Endothelial cell of hepatic sinusoid (primary cell): ENCODE measurements around the gene SUMO1.
"Not testable (repeated sequence)": the region's sequence is repeated elsewhere in the genome, so short reads cannot be mapped to it uniquely, and the experiment has no call there.

Experiments used
- in situ Hi-C: cut with HindIII; loops from 2 replicates; pipeline ENCODE4 v1.10.0; 2017; ENCODE audit warnings: low sequenced_read_pairs

The SUMO1 gene

GRCh38 chr2:202238234-202239197 lies at the start of gene SUMO1:
SUMO1 (minus strand) TSS chr2:202238597; CDS start chr2:202238451, 146 bp downstream.
- in situ Hi-C loops: no loop called here

- in situ Hi-C loops: no loop called here
These were observed 48.2 kb upstream of the SUMO1 start for GRCh38 chr2:202286595-202286994.

- in situ Hi-C loops: no loop called here
These were observed 40.5 kb upstream of the SUMO1 start for GRCh38 chr2:202278944-202279343.

- in situ Hi-C loops: no loop called here
These were observed 39.8 kb upstream of the SUMO1 start for GRCh38 chr2:202278036-202278760.

- in situ Hi-C loops: not testable (repeated sequence)
These were observed 37.8 kb upstream of the SUMO1 start for GRCh38 chr2:202276078-202276720.

- in situ Hi-C loops: no loop called here
These were observed 32.1 kb upstream of the SUMO1 start for GRCh38 chr2:202270487-202270886.

GRCh38 chr2:202269585-202269984 lies 31.2 kb upstream of the SUMO1 start:
- in situ Hi-C loops: no loop called here

GRCh38 chr2:202267495-202267894 lies 29.1 kb upstream of the SUMO1 start:
- in situ Hi-C loops: no loop called here

GRCh38 chr2:202265467-202266277 lies 27.3 kb upstream of the SUMO1 start, which contains the start of gene NOP58:
NOP58 (plus strand) TSS chr2:202265763; CDS start chr2:202265942, 179 bp downstream.
- in situ Hi-C loops: no loop called here

GRCh38 chr2:202261531-202261930 lies 23.1 kb upstream of the SUMO1 start:
- in situ Hi-C loops: no loop called here

- in situ Hi-C loops: no loop called here
These were observed 13.1 kb upstream of the SUMO1 start for GRCh38 chr2:202251494-202251893.

GRCh38 chr2:202249521-202250253 lies 11.3 kb upstream of the SUMO1 start:
- in situ Hi-C loops: no loop called here

GRCh38 chr2:202247710-202248109 lies 9.3 kb upstream of the SUMO1 start:
- in situ Hi-C loops: not testable (repeated sequence)

- in situ Hi-C loops: no loop called here
These were observed 587 bp downstream of the SUMO1 start for GRCh38 chr2:202237787-202238233.

GRCh38 chr2:202221873-202222272 lies 16.5 kb downstream of the SUMO1 start:
- in situ Hi-C loops: no loop called here

GRCh38 chr2:202215179-202215578 lies 23.2 kb downstream of the SUMO1 start:
- in situ Hi-C loops: no loop called here

- in situ Hi-C loops: no loop called here
These were observed 29.9 kb downstream of the SUMO1 start for GRCh38 chr2:202208526-202208925.

- in situ Hi-C loops: no loop called here
These were observed 33.5 kb downstream of the SUMO1 start for GRCh38 chr2:202204855-202205254.

- in situ Hi-C loops: no loop called here
These were observed 35.0 kb downstream of the SUMO1 start for GRCh38 chr2:202203348-202203747.
